ENCODE results near the gene NLGN4Y.

GRCh38 chrY:14641853-14642252 lies 117.5 kb downstream of the NLGN4Y start:
- no peak for TF ChIP-seq CTCF (conservative IDR thresholded peaks at IDR 0.05)
- TF ChIP-seq EZH2 (IDR thresholded peaks at IDR 0.05; ENCODE audit: low read depth): no peak

Data from PC-9 (cell line).